Chondrocyte (in vitro differentiated cells): Measurements from ENCODE around the gene P4HA1. TPM values are rescaled to one million over a fixed set of nuclear protein-coding genes. Genes with fewer than 3 reads are reported as not detected.

ENCODE experiments used
- DNase-seq: peaks from one replicate; pipeline ENCODE4 v3.0.0; 2021; ENCODE audit warnings: mixed read lengths, low spot score
- H3K27ac Mint-ChIP-seq: one replicate; pipeline ENCODE4 v1.8.0; 2021; ENCODE audit warnings: mild to moderate bottlenecking, moderate library complexity, mixed read lengths; ENCODE audit not compliant: unreplicated experiment
- H3K27me3 Mint-ChIP-seq: 2 replicates; pipeline ENCODE4 v1.8.0; 2021; ENCODE audit warnings: low read depth, mixed read lengths
- H3K36me3 Mint-ChIP-seq: 2 replicates; pipeline ENCODE4 v1.8.0; 2021; ENCODE audit warnings: low read depth, mixed read lengths
- H3K4me1 Mint-ChIP-seq: 2 replicates; pipeline ENCODE4 v1.8.0; 2021; ENCODE audit warnings: low read depth, mild to moderate bottlenecking, mixed read lengths
- H3K4me3 Mint-ChIP-seq: one replicate; pipeline ENCODE4 v1.8.0; 2021; ENCODE audit warnings: mild to moderate bottlenecking, moderate library complexity, mixed read lengths; ENCODE audit not compliant: unreplicated experiment
- H3K9me3 Mint-ChIP-seq: 2 replicates; pipeline ENCODE4 v1.8.0; 2021; ENCODE audit warnings: low read depth, mixed read lengths
- total RNA-seq: library from RNA; stranded (reverse); gene quantifications from 3 replicates; pipeline ENCODE4 v1.2.1, GENCODE V29; 2021
- TF ChIP-seq, protein P1 (sequence below): fragments of 200-600 bp; sonication (generic); IDR thresholded peaks from 2 replicates; pipeline ENCODE4 v1.5.0; 2021; ENCODE audit warnings: antibody characterized with exemption, mild to moderate bottlenecking, moderate library complexity

The P4HA1 gene
- total RNA-seq, 1 donor from 2014 or later: 179 TPM

GRCh38 chr10:73106301-73106700, 9.6 kb upstream of the P4HA1 start:
- Mint-ChIP-seq H3K27ac (no peak overlapping the region), H3K4me3 (no peak overlapping the region), H3K9me3 (no peaks in the 10 kb centered on the region), H3K4me1 (peaks cover 11% of the 10 kb centered on the region), H3K27me3 (no peaks in the 10 kb centered on the region), H3K36me3 (peaks cover 2% of the 10 kb centered on the region)
- TF ChIP-seq, protein P1, sequence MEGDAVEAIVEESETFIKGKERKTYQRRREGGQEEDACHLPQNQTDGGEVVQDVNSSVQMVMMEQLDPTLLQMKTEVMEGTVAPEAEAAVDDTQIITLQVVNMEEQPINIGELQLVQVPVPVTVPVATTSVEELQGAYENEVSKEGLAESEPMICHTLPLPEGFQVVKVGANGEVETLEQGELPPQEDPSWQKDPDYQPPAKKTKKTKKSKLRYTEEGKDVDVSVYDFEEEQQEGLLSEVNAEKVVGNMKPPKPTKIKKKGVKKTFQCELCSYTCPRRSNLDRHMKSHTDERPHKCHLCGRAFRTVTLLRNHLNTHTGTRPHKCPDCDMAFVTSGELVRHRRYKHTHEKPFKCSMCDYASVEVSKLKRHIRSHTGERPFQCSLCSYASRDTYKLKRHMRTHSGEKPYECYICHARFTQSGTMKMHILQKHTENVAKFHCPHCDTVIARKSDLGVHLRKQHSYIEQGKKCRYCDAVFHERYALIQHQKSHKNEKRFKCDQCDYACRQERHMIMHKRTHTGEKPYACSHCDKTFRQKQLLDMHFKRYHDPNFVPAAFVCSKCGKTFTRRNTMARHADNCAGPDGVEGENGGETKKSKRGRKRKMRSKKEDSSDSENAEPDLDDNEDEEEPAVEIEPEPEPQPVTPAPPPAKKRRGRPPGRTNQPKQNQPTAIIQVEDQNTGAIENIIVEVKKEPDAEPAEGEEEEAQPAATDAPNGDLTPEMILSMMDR: no peak
- DNase-seq: no peak

DNA sequence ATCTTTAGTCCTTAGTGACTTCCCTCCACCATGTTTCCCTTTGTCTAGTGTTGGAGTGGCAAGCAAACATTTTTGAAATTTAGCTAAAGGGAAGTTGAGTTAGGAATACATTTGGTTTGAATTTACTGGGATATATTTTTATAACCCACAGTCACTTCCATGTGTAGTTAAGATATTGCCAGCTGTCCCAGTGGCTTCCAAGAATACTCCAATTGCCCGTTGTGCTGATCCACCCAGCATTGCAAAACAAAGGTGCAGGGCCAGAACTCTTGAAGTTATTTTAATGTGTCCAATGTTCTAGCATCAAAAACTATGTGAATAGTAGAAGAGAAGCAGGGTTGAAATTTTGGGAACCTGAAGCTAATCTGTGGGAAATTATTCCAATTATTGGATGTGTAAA, 2.5 kb upstream of the P4HA1 start:
- peaks cover 2% of the 10 kb centered on the region for H3K36me3 Mint-ChIP-seq
- H3K4me3 Mint-ChIP-seq: no peak overlapping the region
- peaks cover 17% of the 10 kb centered on the region for H3K4me1 Mint-ChIP-seq
- no peak overlapping the region for H3K27ac Mint-ChIP-seq
- no peaks in the 10 kb centered on the region for H3K9me3 Mint-ChIP-seq
- no peaks in the 10 kb centered on the region for H3K27me3 Mint-ChIP-seq
- no peak for DNase-seq
- TF ChIP-seq, protein P1: no peak

DNA sequence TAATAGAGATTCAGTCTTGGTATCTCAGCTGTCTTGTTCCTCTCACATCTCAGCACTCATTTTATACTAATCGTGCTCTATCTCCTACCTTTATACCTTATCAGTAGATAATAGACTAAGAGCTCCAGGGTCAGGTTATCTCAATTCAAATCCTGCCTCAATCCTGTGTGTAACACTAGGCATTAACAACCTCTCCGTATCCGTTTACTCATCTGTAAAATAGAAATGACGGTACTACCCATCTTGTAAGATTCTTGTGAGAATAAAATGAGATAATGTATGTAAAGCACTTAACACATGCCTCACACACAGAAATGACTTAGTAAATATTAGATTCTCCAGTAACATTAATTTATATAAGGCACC, 622 bp upstream of the P4HA1 start:
- peak overlapping the region; percentile 98 for H3K27ac Mint-ChIP-seq
- TF ChIP-seq, protein P1: no peak
- H3K27me3 Mint-ChIP-seq: no peaks in the 10 kb centered on the region
- peak overlapping the region; percentile 95 for H3K4me3 Mint-ChIP-seq
- H3K36me3 Mint-ChIP-seq: peaks cover 2% of the 10 kb centered on the region
- no peak for DNase-seq
- no peaks in the 10 kb centered on the region for H3K9me3 Mint-ChIP-seq
- H3K4me1 Mint-ChIP-seq: peaks cover 32% of the 10 kb centered on the region

- TF ChIP-seq, protein P1: no peak
- Mint-ChIP-seq H3K36me3 (no peaks in the 10 kb centered on the region), H3K27ac (peak overlapping the region; percentile 98), H3K9me3 (no peaks in the 10 kb centered on the region), H3K4me3 (peak overlapping the region; percentile 95), H3K27me3 (no peaks in the 10 kb centered on the region), H3K4me1 (peaks cover 41% of the 10 kb centered on the region)
- DNase-seq: peak; percentile 93
These were observed 621 bp downstream of the P4HA1 start for GRCh38 chr10:73096041-73096448.

DNA sequence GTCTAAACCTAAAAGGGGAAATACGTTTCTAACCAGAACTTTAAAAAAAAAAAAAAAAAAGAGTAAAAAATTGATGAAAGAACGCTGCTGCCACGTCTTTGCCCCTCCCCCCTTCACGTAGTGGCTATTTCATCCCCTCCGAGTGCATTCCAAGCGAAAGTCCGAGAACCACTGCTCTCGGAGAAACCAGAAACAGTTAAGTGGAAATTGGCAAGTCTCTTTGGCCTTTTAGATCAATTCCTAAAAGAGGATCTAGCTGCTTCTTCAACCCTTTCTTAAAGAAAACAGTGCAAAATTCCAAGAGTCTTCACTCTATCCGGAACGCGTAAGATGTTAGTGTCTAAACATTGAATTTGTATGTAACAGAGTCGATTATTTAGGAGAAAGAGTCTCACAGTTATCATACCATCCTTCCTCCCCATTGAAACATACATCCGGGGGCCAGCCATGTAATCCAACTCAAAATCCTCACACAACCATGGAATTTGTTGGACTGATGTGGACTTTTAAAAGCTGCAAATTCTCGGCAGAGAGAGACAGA, 1.1 kb downstream of the P4HA1 start:
- H3K36me3 Mint-ChIP-seq: no peaks in the 10 kb centered on the region
- peak overlapping the region; percentile 95 for H3K4me3 Mint-ChIP-seq
- no peaks in the 10 kb centered on the region for H3K9me3 Mint-ChIP-seq
- H3K27ac Mint-ChIP-seq: peak overlapping the region; percentile 98
- TF ChIP-seq, protein P1: no peak
- DNase-seq: no peak
- H3K4me1 Mint-ChIP-seq: peaks cover 41% of the 10 kb centered on the region
- H3K27me3 Mint-ChIP-seq: no peaks in the 10 kb centered on the region
